GM12875 (cell line): Measurements from ENCODE around the gene CDKN1C.

Source experiments
- H3K4me3 ChIP-seq: one replicate; pipeline ENCODE4 v1.5.1; 2011; ENCODE audit warnings: low read depth, low read length, control low read depth
- CTCF ChIP-seq: IDR thresholded peaks from 2 replicates; pipeline ENCODE4 v1.5.1; 2011; ENCODE audit warnings: low read depth, mild to moderate bottlenecking, control low read depth, inconsistent platforms, low read length, moderate library complexity, borderline replicate concordance; ENCODE audit not compliant: insufficient read depth

CDKN1C gene

GRCh38 chr11:2834503-2835273 is 50.9 kb downstream of the CDKN1C start:
- H3K4me3 ChIP-seq = no peak overlapping the region
- no peak for TF ChIP-seq CTCF

GRCh38 chr11:2833716-2834502 is 51.7 kb downstream of the CDKN1C start:
- H3K4me3 ChIP-seq = no peak overlapping the region
- no peak for TF ChIP-seq CTCF
